Keratinocyte (primary cell): ENCODE measurements around the gene TNFRSF19. TPM values are rescaled to one million over a fixed set of nuclear protein-coding genes. Genes with fewer than 3 reads are reported as not detected.
"Not testable (repeated sequence)": the region's sequence is repeated elsewhere in the genome, so short reads cannot be mapped to it uniquely, and the experiment has no call there.

Experiments used
- DNase-seq: peaks from one replicate; pipeline ENCODE4 v3.0.0-alpha.2; 2011; ENCODE audit warnings: low read depth, missing footprints, low spot score
- FAIRE-seq: peaks from 2 replicates; lab custom pipeline; 2011; peaks lifted over from hg19 to GRCh38; lab: Jason Lieb, UNC
- H2AFZ ChIP-seq: 2 replicates; pipeline ENCODE4 v1.6.0; 2012; ENCODE audit warnings: low read length, control low read depth, inconsistent platforms; ENCODE audit not compliant: control insufficient read depth
- H3K27ac ChIP-seq: 2 replicates; pipeline ENCODE4 v1.5.1; 2011; ENCODE audit warnings: low read length; ENCODE audit not compliant: control insufficient read depth, insufficient read depth
- H3K27me3 ChIP-seq: 3 replicates; pipeline ENCODE4 v1.6.0; 2011; ENCODE audit warnings: low read length; ENCODE audit not compliant: control insufficient read depth, insufficient read depth; ENCODE audit errors: extremely low read depth
- H3K36me3 ChIP-seq, 2 experiments: 2 replicates in 1 of 2; 3 replicates in 1 of 2; pipeline ENCODE4 v1.5.1; 2011; ENCODE audit warnings: low read length in 2 of 2, mild to moderate bottlenecking in 1 of 2; ENCODE audit not compliant: control insufficient read depth in 2 of 2, insufficient read depth in 2 of 2; ENCODE audit errors: extremely low read depth in 1 of 2
- H3K4me1 ChIP-seq: 3 replicates; pipeline ENCODE4 v1.5.1; 2011; ENCODE audit warnings: low read length; ENCODE audit not compliant: control insufficient read depth, insufficient read depth; ENCODE audit errors: extremely low read depth
- H3K4me2 ChIP-seq: 3 replicates; pipeline ENCODE4 v1.6.0; 2011; ENCODE audit warnings: low read depth, low read length; ENCODE audit not compliant: control insufficient read depth, insufficient read depth; ENCODE audit errors: extremely low read depth
- H3K4me3 ChIP-seq, 3 experiments: fragments of 200-600 bp in 1 of 3; sonication (generic) in 1 of 3; 2 replicates in 2 of 3; 3 replicates in 1 of 3; pipeline ENCODE4 v1.5.1; 2011 to 2016; ENCODE audit warnings: low read length in 3 of 3, mild to moderate bottlenecking in 3 of 3, control low read depth in 2 of 3, inconsistent platforms in 1 of 3, low read depth in 1 of 3, mixed read lengths in 1 of 3, mixed run types in 1 of 3, moderate library complexity in 1 of 3; ENCODE audit not compliant: control insufficient read depth in 2 of 3, insufficient read depth in 2 of 3; ENCODE audit errors: extremely low read depth in 1 of 3
- H3K79me2 ChIP-seq: 2 replicates; pipeline ENCODE4 v1.6.0; 2012; ENCODE audit warnings: low read length; ENCODE audit not compliant: control insufficient read depth, insufficient read depth
- H3K9ac ChIP-seq: 3 replicates; pipeline ENCODE4 v1.6.0; 2011; ENCODE audit warnings: low read length; ENCODE audit not compliant: control insufficient read depth, insufficient read depth; ENCODE audit errors: extremely low read depth
- H3K9me1 ChIP-seq: 3 replicates; pipeline ENCODE4 v1.6.0; 2011; ENCODE audit warnings: low read length; ENCODE audit not compliant: control insufficient read depth, insufficient read depth; ENCODE audit errors: extremely low read depth
- H3K9me3 ChIP-seq: 2 replicates; pipeline ENCODE4 v1.5.1; 2012; ENCODE audit warnings: low read depth, low read length; ENCODE audit not compliant: control insufficient read depth
- H4K20me1 ChIP-seq: 3 replicates; pipeline ENCODE4 v1.6.0; 2011; ENCODE audit warnings: low read length; ENCODE audit not compliant: control insufficient read depth, insufficient read depth; ENCODE audit errors: extremely low read depth
- EZH2 ChIP-seq: IDR thresholded peaks from one replicate; pipeline ENCODE4 v1.6.1; 2012; ENCODE audit warnings: inconsistent platforms, mild to moderate bottlenecking, low read length, moderate library complexity
- dilution Hi-C: fragments of 300-500 bp; cut with MboI; formaldehyde crosslinking; loops from one replicate; pipeline ENCODE4 v1.7.0; 2020; ENCODE audit warnings: low sequenced_read_pairs; ENCODE audit not compliant: extremely low pct_ligation_motif_present
- polyA plus RNA-seq, 5 experiments: library from polyadenylated mRNA; depleted of rRNA in 3 of 5; stranded (reverse) in 3 of 5; stranded (forward) in 1 of 5; unstranded in 1 of 5; fragments of >200 nt; gene quantifications; 1 replicate in 1 of 5; 2 replicates in 3 of 5; 3 replicates in 1 of 5; pipeline versions ENCODE4 v1.2.1 to v1.2.3, GENCODE V29; 2011 to 2012; ENCODE audit warnings: missing spikeins in 2 of 5, low read depth in 1 of 5, low replicate concordance in 1 of 5
- TF ChIP-seq, protein P1 (sequence below), 3 experiments: IDR thresholded peaks in 1 of 3; conservative IDR thresholded peaks in 1 of 3; optimal IDR thresholded peaks in 1 of 3; 2 replicates in 2 of 3; 3 replicates in 1 of 3; pipeline versions ENCODE3 to v1.5.1; 2011; ENCODE audit warnings: low read length in 3 of 3, mild to moderate bottlenecking in 3 of 3, moderate library complexity in 2 of 3, control low read depth in 1 of 3, inconsistent platforms in 1 of 3; ENCODE audit not compliant: insufficient read depth in 2 of 3; ENCODE audit errors: extremely low read depth in 1 of 3

Gene TNFRSF19
- polyA plus RNA-seq, 1 donor (not counting 4 experiments of a cell fraction or from before 2014, with no cell fraction given), result 1.8 TPM

DNA sequence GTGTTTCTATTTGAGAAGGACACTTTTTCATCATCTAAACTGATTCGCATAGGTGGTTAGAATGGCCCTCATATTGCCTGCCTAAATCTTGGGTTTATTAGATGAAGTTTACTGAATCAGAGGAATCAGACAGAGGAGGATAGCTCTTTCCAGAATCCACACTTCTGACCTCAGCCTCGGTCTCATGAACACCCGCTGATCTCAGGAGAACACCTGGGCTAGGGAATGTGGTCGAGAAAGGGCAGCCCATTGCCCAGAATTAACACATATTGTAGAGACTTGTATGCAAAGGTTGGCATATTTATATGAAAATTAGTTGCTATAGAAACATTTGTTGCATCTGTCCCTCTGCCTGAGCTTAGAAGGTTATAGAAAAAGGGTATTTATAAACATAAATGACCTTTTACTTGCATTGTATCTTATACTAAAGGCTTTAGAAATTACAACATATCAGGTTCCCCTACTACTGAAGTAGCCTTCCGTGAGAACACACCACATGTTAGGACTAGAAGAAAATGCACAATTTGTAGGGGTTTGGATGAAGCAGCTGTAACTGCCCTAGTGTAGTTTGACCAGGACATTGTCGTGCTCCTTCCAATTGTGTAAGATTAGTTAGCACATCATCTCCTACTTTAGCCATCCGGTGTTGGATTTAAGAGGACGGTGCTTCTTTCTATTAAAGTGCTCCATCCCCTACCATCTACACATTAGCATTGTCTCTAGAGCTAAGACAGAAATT is 103.8 kb downstream of the TNFRSF19 start:
- no peaks in the 10 kb centered on the region for H3K79me2 ChIP-seq
- dilution Hi-C loops, result no loop called here
- no peak overlapping the region for H2AFZ ChIP-seq
- no peak for TF ChIP-seq EZH2
- TF ChIP-seq, protein P1, sequence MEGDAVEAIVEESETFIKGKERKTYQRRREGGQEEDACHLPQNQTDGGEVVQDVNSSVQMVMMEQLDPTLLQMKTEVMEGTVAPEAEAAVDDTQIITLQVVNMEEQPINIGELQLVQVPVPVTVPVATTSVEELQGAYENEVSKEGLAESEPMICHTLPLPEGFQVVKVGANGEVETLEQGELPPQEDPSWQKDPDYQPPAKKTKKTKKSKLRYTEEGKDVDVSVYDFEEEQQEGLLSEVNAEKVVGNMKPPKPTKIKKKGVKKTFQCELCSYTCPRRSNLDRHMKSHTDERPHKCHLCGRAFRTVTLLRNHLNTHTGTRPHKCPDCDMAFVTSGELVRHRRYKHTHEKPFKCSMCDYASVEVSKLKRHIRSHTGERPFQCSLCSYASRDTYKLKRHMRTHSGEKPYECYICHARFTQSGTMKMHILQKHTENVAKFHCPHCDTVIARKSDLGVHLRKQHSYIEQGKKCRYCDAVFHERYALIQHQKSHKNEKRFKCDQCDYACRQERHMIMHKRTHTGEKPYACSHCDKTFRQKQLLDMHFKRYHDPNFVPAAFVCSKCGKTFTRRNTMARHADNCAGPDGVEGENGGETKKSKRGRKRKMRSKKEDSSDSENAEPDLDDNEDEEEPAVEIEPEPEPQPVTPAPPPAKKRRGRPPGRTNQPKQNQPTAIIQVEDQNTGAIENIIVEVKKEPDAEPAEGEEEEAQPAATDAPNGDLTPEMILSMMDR (optimal IDR thresholded peaks at IDR 0.05 in 1 of 3, IDR thresholded peaks at IDR 0.05 in 1 of 3, conservative IDR thresholded peaks at IDR 0.05 in 1 of 3; ENCODE audit: extremely low read depth in 1 of 3, insufficient read depth in 2 of 3, low read length in 3 of 3), result no peak
- H3K9me1 ChIP-seq, result no peaks in the 10 kb centered on the region
- FAIRE-seq (peak; percentile 41), DNase-seq (no peak)
- H4K20me1 ChIP-seq, result no peaks in the 10 kb centered on the region
- H3K4me3 ChIP-seq, result no peak overlapping the region
- peaks cover 38% of the 10 kb centered on the region for H3K4me1 ChIP-seq
- no peaks in the 10 kb centered on the region for H3K27me3 ChIP-seq
- peak overlapping the region; percentile 86 for H3K27ac ChIP-seq
- H3K4me2 ChIP-seq, result peak overlapping the region; percentile 64
- peak overlapping the region; percentile 29 for H3K9ac ChIP-seq
- no peaks in the 10 kb centered on the region for H3K36me3 ChIP-seq
- H3K9me3 ChIP-seq, result no peaks in the 10 kb centered on the region

DNA sequence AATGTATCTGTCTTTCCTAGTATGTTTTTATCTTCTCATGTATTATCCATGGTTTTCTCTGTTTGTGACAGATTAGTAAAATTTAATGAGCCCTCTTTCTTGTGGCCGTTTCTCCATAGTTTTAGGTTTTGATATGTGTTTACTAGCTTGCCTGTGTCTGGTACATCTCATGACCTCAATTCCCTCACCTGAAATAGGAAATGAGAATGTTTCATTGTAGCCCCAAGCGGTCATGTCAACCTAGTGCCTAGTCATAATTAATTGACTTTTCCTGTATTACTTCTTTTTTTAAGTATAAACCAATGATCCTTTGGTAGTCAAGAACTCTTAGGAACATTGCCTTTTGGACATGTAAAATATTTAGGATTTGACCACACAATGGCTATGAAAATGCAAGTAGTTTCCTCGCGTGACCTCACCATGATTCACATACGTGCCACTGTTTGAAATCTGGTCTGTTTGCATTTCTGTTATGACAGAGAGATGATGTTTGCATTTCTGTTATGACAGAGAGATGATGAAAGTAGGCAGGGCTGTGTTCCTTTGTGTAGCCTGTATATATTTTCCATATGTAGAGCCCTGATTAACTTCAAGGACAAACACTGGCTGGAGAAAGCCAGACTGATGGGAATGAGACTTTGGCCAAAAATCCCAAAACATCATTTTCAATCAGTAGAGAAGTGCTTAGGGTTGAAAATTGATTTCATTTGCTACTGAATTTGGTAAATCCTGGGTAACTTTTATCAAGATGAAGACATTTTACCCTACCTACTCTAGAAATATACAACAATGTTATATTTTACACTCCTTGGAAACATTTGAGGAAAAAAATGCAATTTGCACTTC is 104.8 kb downstream of the TNFRSF19 start:
- dilution Hi-C loops, result no loop called here
- Histone ChIP-seq H3K27me3 (no peaks in the 10 kb centered on the region), H3K9ac (peak overlapping the region; percentile 29), H3K4me1 (peaks cover 47% of the 10 kb centered on the region), H3K9me1 (no peaks in the 10 kb centered on the region), H3K36me3 (no peaks in the 10 kb centered on the region), H3K9me3 (no peaks in the 10 kb centered on the region), H3K4me2 (peak overlapping the region; percentile 64), H4K20me1 (no peaks in the 10 kb centered on the region), H2AFZ (no peak overlapping the region), H3K79me2 (no peaks in the 10 kb centered on the region), H3K4me3 (no peak overlapping the region), H3K27ac (peak overlapping the region; percentile 86)
- no peak for TF ChIP-seq EZH2
- TF ChIP-seq, protein P1 (optimal IDR thresholded peaks at IDR 0.05 in 1 of 3, IDR thresholded peaks at IDR 0.05 in 1 of 3, conservative IDR thresholded peaks at IDR 0.05 in 1 of 3; ENCODE audit: extremely low read depth in 1 of 3, insufficient read depth in 2 of 3, low read length in 3 of 3), result no peak
- peak; percentile 79 for FAIRE-seq
- DNase-seq, result peak; percentile 71

DNA sequence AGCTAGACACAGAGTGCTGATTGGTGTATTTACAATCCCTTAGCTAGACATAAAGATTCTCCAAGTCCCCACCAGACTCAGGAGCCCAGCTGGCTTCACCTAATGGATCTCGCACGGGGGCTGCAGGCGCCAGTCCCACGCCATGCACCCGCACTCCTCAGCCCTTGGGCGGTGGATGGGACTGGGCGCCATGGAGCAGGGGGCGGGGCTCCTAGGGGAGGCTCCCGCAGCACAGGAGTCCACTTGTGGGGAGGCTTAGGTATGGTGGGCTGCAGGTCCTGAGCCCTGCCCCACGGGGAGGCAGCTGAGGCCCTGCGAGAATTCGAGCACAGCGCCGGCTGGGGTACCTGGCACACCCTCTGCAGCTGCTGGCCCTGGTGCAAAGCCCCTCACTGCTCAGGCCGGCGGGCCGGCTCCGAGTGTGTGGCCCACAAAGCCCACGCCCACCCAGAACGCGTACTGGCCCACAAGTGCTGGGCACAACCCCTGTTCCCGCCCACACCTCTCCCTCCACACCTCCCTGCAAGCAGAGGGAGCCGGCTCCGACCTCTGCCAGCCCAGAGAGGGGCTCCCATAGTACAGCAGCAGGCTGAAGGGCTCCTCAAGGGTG is 107.6 kb downstream of the TNFRSF19 start:
- H3K36me3 ChIP-seq, H3K79me2 ChIP-seq, dilution Hi-C loops, H3K9me3 ChIP-seq, FAIRE-seq, H3K9me1 ChIP-seq, H2AFZ ChIP-seq, H3K27ac ChIP-seq, H4K20me1 ChIP-seq, DNase-seq, H3K9ac ChIP-seq, H3K27me3 ChIP-seq, H3K4me3 ChIP-seq: not testable (repeated sequence)
- Histone ChIP-seq H3K4me2 (peak overlapping the region; percentile 22), H3K4me1 (peaks cover 47% of the 10 kb centered on the region)
